Measurements from ENCODE around the gene UPF3B. TPM values are rescaled to one million over a fixed set of nuclear protein-coding genes. Genes with fewer than 3 reads are reported as not detected.

UPF3B gene
- total and polyA plus RNA-seq, 2 donors = 5.0 to 13.7 TPM

DNA sequence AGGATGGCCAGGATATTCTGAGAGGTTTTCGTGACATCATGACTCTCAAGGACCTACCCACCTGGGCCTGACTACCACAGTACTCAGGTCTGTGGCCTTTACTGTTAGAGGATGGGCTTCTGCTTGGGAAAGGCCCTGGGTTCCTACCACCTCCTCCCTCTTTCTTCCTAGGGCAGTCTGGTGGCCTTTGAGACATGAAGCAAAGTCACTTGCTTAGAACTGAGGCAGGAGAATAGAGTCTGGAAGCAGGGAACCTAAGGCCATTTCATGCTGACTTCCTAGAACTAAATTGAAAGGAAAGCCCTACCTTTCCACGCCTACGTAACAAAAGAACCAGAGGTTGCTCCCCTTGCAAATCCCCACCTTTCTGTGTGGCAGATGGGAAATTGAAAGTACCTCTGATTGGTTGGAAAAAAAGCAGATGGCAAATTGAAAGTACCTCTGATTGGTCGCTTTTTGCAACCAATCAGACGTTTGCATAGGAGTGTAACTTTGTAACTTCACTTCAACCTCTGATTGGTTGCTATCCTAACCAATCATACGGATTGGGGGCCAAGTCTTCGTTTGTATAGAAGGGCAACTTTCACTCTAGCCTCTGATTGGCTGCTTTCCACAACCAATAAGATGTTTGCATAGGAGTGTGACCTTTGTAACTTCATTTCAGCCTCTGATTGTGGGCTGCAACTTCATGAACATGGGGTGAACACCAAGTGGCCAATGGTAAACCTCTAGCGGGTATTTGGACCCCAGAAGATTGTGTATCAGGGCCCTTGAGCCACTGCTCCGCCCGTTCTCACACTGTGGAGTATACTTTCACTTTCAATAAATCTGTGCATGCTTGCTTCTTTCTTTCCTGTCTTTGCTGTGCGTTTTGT lies 33.0 kb upstream of the UPF3B start:
- H3K27me3 ChIP-seq (ENCODE audit: control insufficient read depth in 2 of 2, insufficient read depth in 1 of 2, low read length in 1 of 2) = peaks cover 0 to 20% of the 10 kb centered on the region in 2 donors
- H3K4me3 ChIP-seq (ENCODE audit: low read length in 2 of 2) = no peak overlapping the region
- peaks cover 0 to 3% of the 10 kb centered on the region in 2 donors for H3K9me3 ChIP-seq (ENCODE audit: control insufficient read depth in 2 of 2, insufficient read depth in 1 of 2, low read length in 1 of 2)
- H3K27ac ChIP-seq (ENCODE audit: low read depth in 1 of 2, low read length in 1 of 2) = no peak overlapping the region
- WGBS = 92% methylated on average over 11 of the region's 11 CpGs
- no peak for DNase-seq (ENCODE audit: low read depth in 6 of 9, low spot score in 9 of 9)
- no peaks in the 10 kb centered on the region for H3K4me1 ChIP-seq (ENCODE audit: control insufficient read depth in 2 of 2, insufficient read depth in 2 of 2, low read length in 2 of 2)
- H3K36me3 ChIP-seq (ENCODE audit: control insufficient read depth in 2 of 2, insufficient read depth in 2 of 2, low read length in 1 of 2) = no peaks in the 10 kb centered on the region

DNA sequence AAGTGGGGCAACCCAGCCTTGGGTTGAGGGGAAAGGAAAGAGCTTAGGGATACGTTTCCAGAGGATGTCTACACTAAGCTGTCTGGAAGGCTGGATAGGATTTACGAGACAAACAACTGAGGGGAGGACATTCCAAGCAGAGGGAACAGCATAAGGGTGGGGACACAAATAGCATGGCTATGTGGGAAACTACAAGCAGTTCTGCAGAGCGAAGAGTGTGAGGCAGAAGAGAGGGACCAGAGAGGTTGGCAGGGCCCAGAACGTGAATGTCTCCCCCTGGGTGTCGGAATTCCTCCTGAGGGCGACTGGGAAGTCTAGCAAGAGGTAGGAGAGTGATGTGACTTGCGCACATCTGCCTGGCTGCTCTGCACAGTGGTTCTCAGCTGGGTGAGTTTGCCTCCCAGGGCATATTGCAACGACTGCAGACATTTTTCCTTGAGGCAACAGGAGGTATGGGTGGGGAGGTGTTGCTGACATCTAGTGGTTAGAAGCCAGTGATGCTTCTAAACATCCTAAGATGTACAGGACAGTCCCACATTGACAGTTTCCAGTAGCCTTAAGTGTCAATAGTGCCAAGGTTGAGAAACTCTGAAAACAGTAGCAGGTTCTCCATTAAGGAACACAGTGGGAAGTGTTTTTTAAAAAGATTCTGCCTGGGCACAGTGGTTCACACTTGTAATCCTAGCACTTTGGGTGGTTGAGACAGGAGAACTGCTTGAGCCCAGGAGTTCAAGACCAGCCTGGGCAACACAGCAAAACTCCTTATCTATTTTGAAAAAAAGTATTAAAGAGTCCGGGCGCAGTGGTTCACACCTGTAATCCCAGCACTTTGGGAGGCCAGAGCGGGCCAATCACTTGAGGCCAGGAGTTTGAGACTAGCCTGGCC lies 28.0 kb upstream of the UPF3B start:
- Histone ChIP-seq H3K4me1 (ENCODE audit: control insufficient read depth in 2 of 2, insufficient read depth in 2 of 2, low read length in 2 of 2) (peaks cover 0 to 9% of the 10 kb centered on the region in 2 donors), H3K9me3 (ENCODE audit: control insufficient read depth in 2 of 2, insufficient read depth in 1 of 2, low read length in 1 of 2) (no peaks in the 10 kb centered on the region), H3K36me3 (ENCODE audit: control insufficient read depth in 2 of 2, insufficient read depth in 2 of 2, low read length in 1 of 2) (peaks cover 0 to 4% of the 10 kb centered on the region in 2 donors), H3K27me3 (ENCODE audit: control insufficient read depth in 2 of 2, insufficient read depth in 1 of 2, low read length in 1 of 2) (no peaks in the 10 kb centered on the region), H3K4me3 (ENCODE audit: low read length in 2 of 2) (no peak overlapping the region), H3K27ac (ENCODE audit: low read depth in 1 of 2, low read length in 1 of 2) (no peak overlapping the region)
- WGBS = 85% methylated on average over 11 of the region's 11 CpGs
- DNase-seq (ENCODE audit: low read depth in 6 of 9, low spot score in 9 of 9) = peak in 6 of 9 donors; percentile 11 to 72 (median 38)

DNA sequence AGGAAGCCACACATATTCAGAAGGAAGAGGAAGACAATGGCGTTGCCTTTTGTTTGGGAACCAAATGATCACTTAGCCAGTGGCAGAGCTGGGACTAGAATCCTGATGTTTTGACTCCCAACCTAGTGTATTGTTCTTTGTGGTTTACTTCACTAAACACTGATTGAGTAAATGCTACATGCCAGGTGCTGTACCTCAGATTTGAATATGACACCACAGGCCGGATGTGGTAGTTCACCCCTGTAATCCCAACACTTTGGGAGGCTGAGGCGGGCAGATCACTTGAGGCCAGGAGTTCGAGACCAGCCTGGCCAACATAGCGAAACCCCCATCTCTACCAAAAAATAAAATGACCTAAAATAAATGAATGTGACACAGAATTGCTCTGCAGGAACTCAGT lies 27.3 kb upstream of the UPF3B start:
- no peak for DNase-seq (ENCODE audit: low read depth in 6 of 9, low spot score in 9 of 9)
- Histone ChIP-seq H3K27ac (ENCODE audit: low read depth in 1 of 2, low read length in 1 of 2) (no peak overlapping the region), H3K9me3 (ENCODE audit: control insufficient read depth in 2 of 2, insufficient read depth in 1 of 2, low read length in 1 of 2) (no peaks in the 10 kb centered on the region), H3K4me1 (ENCODE audit: control insufficient read depth in 2 of 2, insufficient read depth in 2 of 2, low read length in 2 of 2) (peaks cover 0 to 9% of the 10 kb centered on the region in 2 donors), H3K4me3 (ENCODE audit: low read length in 2 of 2) (no peak overlapping the region), H3K27me3 (ENCODE audit: control insufficient read depth in 2 of 2, insufficient read depth in 1 of 2, low read length in 1 of 2) (no peaks in the 10 kb centered on the region), H3K36me3 (ENCODE audit: control insufficient read depth in 2 of 2, insufficient read depth in 2 of 2, low read length in 1 of 2) (peaks cover 0 to 5% of the 10 kb centered on the region in 2 donors)
- WGBS = 90% methylated on average over 5 of the region's 5 CpGs

DNA sequence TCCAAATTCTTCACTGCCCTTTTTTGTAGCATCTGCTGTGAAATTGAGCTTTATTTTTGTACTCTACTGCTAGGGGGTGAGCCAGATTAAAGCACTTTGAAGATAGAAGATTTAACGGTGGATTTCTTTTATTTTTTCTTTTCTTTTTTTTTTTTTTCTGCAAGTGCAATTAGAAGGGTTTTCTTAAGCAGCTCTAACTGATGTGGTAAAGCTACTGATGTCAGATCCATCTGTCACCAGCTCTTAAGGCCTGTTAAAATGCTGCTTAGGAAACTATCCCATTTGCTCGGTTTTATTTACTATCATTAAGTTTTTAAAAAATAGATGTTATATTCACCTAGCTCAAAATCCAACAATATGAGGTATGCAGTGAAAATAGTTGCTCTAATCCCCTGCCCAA lies 26.0 kb upstream of the UPF3B start:
- H3K27ac ChIP-seq (ENCODE audit: low read depth in 1 of 2, low read length in 1 of 2) = no peak overlapping the region
- no peak overlapping the region for H3K4me3 ChIP-seq (ENCODE audit: low read length in 2 of 2)
- peaks cover 0 to 5% of the 10 kb centered on the region in 2 donors for H3K36me3 ChIP-seq (ENCODE audit: control insufficient read depth in 2 of 2, insufficient read depth in 2 of 2, low read length in 1 of 2)
- no peaks in the 10 kb centered on the region for H3K9me3 ChIP-seq (ENCODE audit: control insufficient read depth in 2 of 2, insufficient read depth in 1 of 2, low read length in 1 of 2)
- WGBS = 14% methylated on average over 2 of the region's 2 CpGs
- H3K4me1 ChIP-seq (ENCODE audit: control insufficient read depth in 2 of 2, insufficient read depth in 2 of 2, low read length in 2 of 2) = peaks cover 0 to 9% of the 10 kb centered on the region in 2 donors
- no peaks in the 10 kb centered on the region for H3K27me3 ChIP-seq (ENCODE audit: control insufficient read depth in 2 of 2, insufficient read depth in 1 of 2, low read length in 1 of 2)
- peak in 1 of 9 donors; percentile 8 for DNase-seq (ENCODE audit: low read depth in 6 of 9, low spot score in 9 of 9)

DNA sequence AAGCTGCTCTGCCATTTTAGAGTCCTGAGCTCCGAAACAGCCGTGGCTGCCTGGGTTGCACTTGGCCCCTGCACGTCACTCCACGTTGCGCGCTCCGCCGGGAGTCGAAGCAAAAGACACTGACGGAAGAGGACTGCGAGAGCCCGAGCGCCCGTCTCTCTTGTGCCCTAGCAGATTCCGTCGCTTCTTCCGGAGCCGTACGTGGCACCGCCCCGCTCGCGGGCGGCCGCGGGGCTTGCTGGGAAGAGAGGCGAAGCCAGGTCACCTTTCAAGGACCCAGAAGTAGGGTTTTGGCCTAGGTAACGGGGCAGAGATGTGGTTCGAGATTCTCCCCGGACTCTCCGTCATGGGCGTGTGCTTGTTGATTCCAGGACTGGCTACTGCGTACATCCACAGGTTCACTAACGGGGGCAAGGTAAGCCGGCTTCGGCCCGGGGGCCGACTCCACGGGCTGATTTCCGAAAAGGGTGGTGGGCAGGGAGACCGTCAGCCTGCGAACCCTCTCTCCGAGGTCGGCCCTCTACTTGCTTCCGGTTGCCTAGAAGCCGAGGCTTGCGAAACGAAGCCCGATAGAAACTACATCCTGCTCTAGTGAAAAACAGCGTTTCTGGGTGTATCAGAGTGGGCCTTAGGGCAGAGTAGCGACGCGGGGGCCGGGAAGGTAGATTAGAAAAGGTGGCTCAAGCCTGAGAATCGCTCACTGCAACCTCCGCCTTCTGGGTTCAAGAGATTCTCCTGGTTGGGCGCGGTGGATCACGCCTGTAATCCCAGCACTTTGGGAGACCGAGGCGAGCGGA lies 19.0 kb upstream of the UPF3B start, which contains the start of the genes NDUFA1 and RNF113A:
Gene NDUFA1, plus strand, starts transcription at position 234 of the 797 bp plus-strand sequence. Its CDS starts 80 bp downstream, at position 314.
Gene RNF113A, minus strand, starts transcription at position 135 of the 797 bp plus-strand sequence. Its CDS starts 120 bp downstream, at position 15.
- Histone ChIP-seq H3K27me3 (ENCODE audit: control insufficient read depth in 2 of 2, insufficient read depth in 1 of 2, low read length in 1 of 2) (no peaks in the 10 kb centered on the region), H3K36me3 (ENCODE audit: control insufficient read depth in 2 of 2, insufficient read depth in 2 of 2, low read length in 1 of 2) (peaks cover 0 to 5% of the 10 kb centered on the region in 2 donors), H3K4me3 (ENCODE audit: low read length in 2 of 2) (peak within 1 kb of the TSS; percentile 74 to 78), H3K9me3 (ENCODE audit: control insufficient read depth in 2 of 2, insufficient read depth in 1 of 2, low read length in 1 of 2) (peaks cover 0 to 2% of the 10 kb centered on the region in 2 donors), H3K27ac (ENCODE audit: low read depth in 1 of 2, low read length in 1 of 2) (peak within 1 kb of the TSS; percentile 97 to 98), H3K4me1 (ENCODE audit: control insufficient read depth in 2 of 2, insufficient read depth in 2 of 2, low read length in 2 of 2) (peaks cover 3 to 4% of the 10 kb centered on the region in 2 donors)
- under 1% methylated on average over 62 of the region's 62 CpGs for WGBS
- peak in 8 of 9 donors; percentile 67 to 93 (median 78) for DNase-seq (ENCODE audit: low read depth in 6 of 9, low spot score in 9 of 9)

DNA sequence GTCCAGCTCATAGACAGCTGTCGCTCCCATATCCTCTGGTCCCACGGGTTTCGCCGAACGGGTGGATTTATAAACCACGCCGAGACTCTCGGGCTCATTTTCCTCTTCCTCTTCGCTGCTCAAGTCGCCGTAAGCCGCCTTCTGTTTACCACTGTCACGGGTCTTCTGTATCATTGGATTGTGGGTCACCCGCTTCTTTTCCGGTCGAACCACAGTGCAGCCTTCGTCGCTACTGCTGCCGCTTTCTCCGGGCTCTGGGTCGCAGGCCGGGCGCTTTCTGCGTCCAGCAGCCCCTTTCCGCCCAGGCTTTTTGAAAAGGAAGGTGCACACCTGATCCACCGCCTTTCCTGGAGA lies 18.5 kb upstream of the UPF3B start:
- Histone ChIP-seq H3K36me3 (ENCODE audit: control insufficient read depth in 2 of 2, insufficient read depth in 2 of 2, low read length in 1 of 2) (peaks cover 0 to 5% of the 10 kb centered on the region in 2 donors), H3K27me3 (ENCODE audit: control insufficient read depth in 2 of 2, insufficient read depth in 1 of 2, low read length in 1 of 2) (no peaks in the 10 kb centered on the region), H3K27ac (ENCODE audit: low read depth in 1 of 2, low read length in 1 of 2) (peak overlapping the region; percentile 97 to 98), H3K4me3 (ENCODE audit: low read length in 2 of 2) (peak overlapping the region; percentile 74 to 78), H3K9me3 (ENCODE audit: control insufficient read depth in 2 of 2, insufficient read depth in 1 of 2, low read length in 1 of 2) (peaks cover 0 to 2% of the 10 kb centered on the region in 2 donors), H3K4me1 (ENCODE audit: control insufficient read depth in 2 of 2, insufficient read depth in 2 of 2, low read length in 2 of 2) (peaks cover 3 to 4% of the 10 kb centered on the region in 2 donors)
- DNase-seq (ENCODE audit: low read depth in 6 of 9, low spot score in 9 of 9) = peak in 3 of 9 donors; percentile 31 to 36 (median 35)
- under 1% methylated on average over 26 of the region's 26 CpGs for WGBS

DNA sequence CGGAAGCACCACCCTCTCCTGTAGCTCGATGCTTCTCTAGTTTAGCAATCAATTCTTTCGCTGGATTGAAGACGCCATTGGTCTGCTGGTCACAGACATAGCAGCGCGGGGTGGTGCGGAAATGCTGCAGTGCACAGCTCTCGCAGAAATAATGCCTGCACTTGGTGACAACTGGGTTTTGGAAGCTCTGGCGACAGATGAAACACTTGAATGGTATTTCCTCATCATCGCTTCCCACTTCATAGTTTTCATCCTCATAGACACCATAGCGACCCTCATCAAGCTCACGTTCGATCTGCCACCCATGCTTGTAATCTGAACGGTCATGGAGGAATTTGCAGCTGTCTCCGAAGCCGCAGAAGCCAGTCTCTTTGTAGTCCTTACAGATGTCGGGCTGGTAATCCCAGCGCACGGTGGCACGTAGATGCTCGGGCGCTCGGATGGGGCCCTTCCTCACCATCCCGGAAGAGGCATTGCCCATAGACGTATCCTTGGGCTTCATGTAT lies 17.9 kb upstream of the UPF3B start:
- Histone ChIP-seq H3K4me3 (ENCODE audit: low read length in 2 of 2) (peak overlapping the region; percentile 74 to 78), H3K4me1 (ENCODE audit: control insufficient read depth in 2 of 2, insufficient read depth in 2 of 2, low read length in 2 of 2) (peaks cover 3 to 4% of the 10 kb centered on the region in 2 donors), H3K27me3 (ENCODE audit: control insufficient read depth in 2 of 2, insufficient read depth in 1 of 2, low read length in 1 of 2) (no peaks in the 10 kb centered on the region), H3K27ac (ENCODE audit: low read depth in 1 of 2, low read length in 1 of 2) (peak overlapping the region; percentile 97 to 98), H3K9me3 (ENCODE audit: control insufficient read depth in 2 of 2, insufficient read depth in 1 of 2, low read length in 1 of 2) (peaks cover 0 to 2% of the 10 kb centered on the region in 2 donors), H3K36me3 (ENCODE audit: control insufficient read depth in 2 of 2, insufficient read depth in 2 of 2, low read length in 1 of 2) (peaks cover 0 to under 1% of the 10 kb centered on the region in 2 donors)
- under 1% methylated on average over 25 of the region's 25 CpGs for WGBS
- DNase-seq (ENCODE audit: low read depth in 6 of 9, low spot score in 9 of 9) = peak in 5 of 9 donors; percentile 11 to 62 (median 23)

DNA sequence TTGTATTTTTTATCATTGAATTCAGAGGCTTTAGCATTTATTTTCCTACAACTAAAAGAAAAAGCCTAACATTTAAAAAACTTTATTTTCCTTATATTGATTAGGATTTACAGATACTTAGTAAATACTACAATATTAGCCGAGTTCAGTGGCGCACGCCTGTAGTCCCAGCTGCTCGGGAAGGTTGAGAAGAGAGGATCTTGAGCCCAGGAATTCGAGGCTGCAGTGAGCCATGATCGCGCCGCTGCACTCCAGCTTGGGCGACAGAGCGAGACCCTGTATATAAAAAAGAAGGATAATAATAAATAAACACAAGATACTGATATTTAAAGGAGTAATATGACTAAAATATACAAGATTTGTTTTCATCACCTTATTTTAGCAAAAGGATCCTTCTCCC lies 681 bp upstream of the UPF3B start:
- Histone ChIP-seq H3K4me3 (ENCODE audit: low read length in 2 of 2) (peak overlapping the region; percentile 15 to 25), H3K27me3 (ENCODE audit: control insufficient read depth in 2 of 2, insufficient read depth in 1 of 2, low read length in 1 of 2) (peaks cover 0 to 4% of the 10 kb centered on the region in 2 donors), H3K36me3 (ENCODE audit: control insufficient read depth in 2 of 2, insufficient read depth in 2 of 2, low read length in 1 of 2) (peaks cover 0 to 9% of the 10 kb centered on the region in 2 donors), H3K9me3 (ENCODE audit: control insufficient read depth in 2 of 2, insufficient read depth in 1 of 2, low read length in 1 of 2) (no peaks in the 10 kb centered on the region), H3K4me1 (ENCODE audit: control insufficient read depth in 2 of 2, insufficient read depth in 2 of 2, low read length in 2 of 2) (peaks cover 0 to 4% of the 10 kb centered on the region in 2 donors), H3K27ac (ENCODE audit: low read depth in 1 of 2, low read length in 1 of 2) (peak overlapping the region in 1 of 2 donors; percentile 66)
- 75% methylated on average over 10 of the region's 10 CpGs for WGBS
- DNase-seq (ENCODE audit: low read depth in 6 of 9, low spot score in 9 of 9) = no peak
